Activated naive CD4-positive, alpha-beta T cell treated with anti-CD3 and anti-CD28 coated beads, Interleukin-2, amount 50 U/mL, for 16 hours (primary cell): ENCODE data around the gene FFAR3.

ENCODE experiments used
- DNase-seq: peaks from one replicate; pipeline ENCODE4 v3.0.0-alpha.2; 2020

Gene FFAR3

GRCh38 chr19:35331551-35332214 lies 26.6 kb upstream of the FFAR3 start:
- DNase-seq = no peak

GRCh38 chr19:35332817-35333216 lies 25.4 kb upstream of the FFAR3 start:
- DNase-seq = no peak

- DNase-seq = no peak
Measured at GRCh38 chr19:35334144-35334753, 24.0 kb upstream of the FFAR3 start.

DNA sequence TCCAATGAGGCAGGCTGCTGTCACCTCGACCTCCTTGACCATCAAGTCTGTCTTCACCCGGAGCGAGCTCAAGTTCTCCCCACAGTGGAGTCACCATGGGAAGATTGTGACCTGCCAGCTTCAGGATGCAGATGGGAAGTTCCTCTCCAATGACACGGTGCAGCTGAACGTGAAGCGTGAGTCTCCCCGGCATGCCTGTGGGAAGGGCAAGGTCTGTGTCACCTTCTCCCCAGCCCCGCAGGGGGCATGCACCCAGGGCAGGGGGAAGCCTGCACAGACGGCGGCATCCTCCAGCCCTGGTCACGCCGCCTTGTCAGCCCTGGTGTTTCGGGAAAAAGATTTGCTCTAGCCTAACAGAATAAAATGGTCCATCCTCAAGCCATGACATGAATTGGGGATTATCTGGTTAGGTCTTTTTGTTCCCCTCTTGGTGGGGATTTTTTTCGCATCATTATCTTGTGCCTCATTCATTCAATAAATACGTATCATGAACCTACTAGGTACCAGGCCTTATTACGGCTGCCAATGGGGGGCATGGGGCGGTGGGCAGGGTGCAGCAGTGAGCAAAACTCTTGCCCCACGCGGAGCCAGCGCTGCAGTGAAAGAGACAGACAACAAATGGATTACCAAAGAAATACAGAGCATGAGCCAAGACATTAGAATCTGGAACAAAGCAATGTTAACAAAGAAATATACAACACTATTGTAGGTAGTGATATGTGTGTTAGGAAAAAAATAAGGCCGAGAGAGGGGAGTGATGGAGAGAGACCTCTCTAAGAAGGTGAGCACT lies 21.9 kb upstream of the FFAR3 start:
- no peak for DNase-seq

GRCh38 chr19:35337097-35337983 lies 20.9 kb upstream of the FFAR3 start:
- DNase-seq = no peak

GRCh38 chr19:35337984-35338296 lies 20.3 kb upstream of the FFAR3 start:
- DNase-seq = no peak

GRCh38 chr19:35340431-35340830 lies 17.8 kb upstream of the FFAR3 start:
- no peak for DNase-seq

DNA sequence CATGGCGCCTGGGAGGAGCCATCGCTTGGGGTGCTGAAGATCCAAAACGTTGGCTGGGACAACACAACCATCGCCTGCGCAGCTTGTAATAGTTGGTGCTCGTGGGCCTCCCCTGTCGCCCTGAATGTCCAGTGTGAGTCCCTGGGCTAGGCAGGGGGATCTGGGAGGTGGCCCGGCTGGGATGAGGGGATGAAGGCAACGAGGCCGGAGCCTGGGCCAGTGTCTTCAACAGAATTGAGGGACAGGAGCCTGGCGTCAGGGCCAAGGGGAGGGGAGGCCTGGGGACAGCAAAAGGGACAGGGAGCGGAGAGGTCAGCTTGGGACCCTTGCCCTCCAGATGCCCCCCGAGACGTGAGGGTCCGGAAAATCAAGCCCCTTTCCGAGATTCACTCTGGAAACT lies 17.3 kb upstream of the FFAR3 start:
- DNase-seq = no peak

- DNase-seq = no peak
Measured at GRCh38 chr19:35341565-35342225, 16.6 kb upstream of the FFAR3 start.

DNA sequence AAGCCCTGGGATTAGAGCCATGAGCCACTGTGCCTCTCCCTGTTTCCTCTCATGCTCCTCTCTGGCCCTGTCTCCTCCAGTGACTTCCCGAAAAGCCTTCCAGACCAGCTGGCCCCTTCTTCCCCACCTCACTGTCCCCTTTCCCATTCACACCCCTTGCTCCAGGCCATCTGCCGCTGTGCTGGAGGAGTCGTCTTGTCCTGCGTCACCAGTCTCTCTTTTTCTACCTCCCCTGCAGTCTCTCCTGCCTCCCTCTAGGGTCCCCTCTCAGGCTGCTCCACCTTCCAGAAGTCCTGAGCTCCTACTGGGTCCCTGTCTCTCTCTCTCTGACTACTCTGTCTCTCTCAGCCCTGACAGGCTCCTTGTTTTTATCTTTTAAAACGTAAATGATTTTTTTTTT lies 15.8 kb upstream of the FFAR3 start:
- DNase-seq = no peak

DNA sequence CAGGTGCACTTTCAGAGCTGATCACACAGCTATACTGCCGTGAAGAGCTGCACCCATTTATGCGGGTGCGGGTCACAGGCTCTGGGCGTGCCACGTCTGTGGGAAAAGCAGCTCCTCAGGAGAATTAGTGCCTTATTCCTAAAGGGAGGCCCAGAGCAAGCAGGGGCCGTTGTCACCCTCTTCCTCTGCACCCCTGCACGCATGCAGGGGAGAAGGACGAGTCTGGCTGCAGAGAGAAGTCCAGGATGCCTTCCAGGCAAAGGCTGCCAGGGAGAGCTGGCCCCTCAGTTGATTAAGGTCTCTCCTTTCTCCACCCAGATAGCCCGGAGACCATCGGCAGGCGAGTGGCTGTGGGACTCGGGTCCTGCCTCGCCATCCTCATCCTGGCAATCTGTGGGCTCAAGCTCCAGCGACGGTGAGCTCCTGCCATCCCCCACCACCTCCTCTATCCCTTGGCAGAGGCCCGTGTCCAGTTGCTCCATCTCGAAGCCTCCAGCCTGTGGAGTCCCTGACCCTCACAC lies 13.7 kb upstream of the FFAR3 start:
- DNase-seq = no peak

DNA sequence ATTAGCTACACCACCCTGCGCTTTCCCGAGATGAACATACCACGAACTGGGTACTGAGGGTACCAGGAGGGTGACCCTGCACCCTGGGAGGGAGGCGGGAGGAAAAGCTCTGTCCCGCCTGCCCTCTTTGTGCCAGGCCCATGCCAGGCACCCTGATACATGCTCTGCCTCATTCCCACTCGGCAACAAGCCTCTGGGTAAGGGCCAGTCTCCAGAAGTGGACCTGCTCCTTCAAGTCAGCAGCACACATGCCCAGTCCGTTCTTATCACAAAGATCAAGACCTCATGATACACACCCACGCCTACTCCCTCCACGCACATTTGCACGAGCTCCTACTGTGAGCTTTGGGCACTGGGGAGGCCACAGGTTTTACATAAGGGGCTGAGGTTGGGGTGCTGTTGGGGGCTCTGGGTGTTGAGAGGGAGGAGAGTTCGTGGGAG lies 12.6 kb upstream of the FFAR3 start:
- no peak for DNase-seq

GRCh38 chr19:35346193-35347052 lies 11.8 kb upstream of the FFAR3 start:
- peak; percentile 67 for DNase-seq

- DNase-seq = peak; percentile 33
Measured at GRCh38 chr19:35347171-35347929, 10.9 kb upstream of the FFAR3 start, which contains the start of gene FFAR1. FFAR1 (plus strand) TSS chr19:35347902; CDS start chr19:35351552, 3,650 bp downstream.

DNA sequence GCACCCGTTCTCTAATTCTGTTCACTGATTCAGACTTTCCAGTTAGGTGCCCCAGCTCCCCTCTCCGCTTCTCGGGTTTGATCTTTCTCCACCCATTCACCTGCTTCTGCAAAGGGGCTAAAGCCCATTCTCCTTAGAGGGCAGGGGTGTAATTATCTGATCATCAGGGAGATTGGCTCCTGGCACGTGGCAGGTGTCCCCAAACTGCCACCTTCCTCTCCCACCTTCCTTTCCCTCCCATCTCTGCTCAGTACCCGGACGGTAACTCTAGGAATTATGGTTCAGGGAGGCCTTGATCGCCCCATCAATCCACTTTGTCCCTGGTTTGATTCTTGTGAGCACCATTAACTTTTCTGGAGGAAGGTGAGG lies 10.3 kb upstream of the FFAR3 start:
- DNase-seq = no peak

DNA sequence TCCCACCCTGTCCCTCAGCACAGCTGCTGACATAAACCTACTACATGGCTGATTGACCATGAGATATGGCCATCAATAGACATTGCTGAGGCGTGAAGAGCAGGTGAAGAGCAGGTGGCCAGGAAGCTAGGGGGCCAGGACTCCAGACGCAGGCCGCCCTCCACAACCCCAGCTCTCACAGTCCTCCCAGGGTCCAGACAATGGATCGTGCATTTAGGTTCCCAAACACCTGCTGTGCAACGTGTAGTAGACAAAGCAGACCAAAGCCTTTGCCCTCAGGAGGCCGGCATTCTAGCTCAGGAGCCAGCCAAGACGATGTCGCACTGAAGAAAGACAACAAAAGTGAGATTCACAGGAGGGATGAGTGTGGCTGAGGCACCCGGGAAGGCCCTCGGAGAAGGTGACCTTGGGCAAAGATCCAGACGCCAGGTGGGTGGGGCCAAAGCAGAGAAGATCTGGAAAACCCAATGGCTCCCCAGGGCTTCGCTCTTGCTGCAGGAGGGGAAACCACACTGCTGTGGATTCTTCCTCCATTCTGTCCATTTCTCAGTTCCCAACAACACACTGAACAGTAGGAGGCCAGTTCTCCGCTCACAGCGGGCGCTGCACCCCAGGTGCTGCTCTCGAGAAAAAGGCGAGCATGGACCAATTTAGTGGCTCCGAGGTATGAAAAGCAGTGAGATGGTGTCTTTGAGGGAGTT lies 9.2 kb upstream of the FFAR3 start:
- no peak for DNase-seq

- DNase-seq = no peak
Measured at GRCh38 chr19:35349614-35350521, 8.4 kb upstream of the FFAR3 start.

DNA sequence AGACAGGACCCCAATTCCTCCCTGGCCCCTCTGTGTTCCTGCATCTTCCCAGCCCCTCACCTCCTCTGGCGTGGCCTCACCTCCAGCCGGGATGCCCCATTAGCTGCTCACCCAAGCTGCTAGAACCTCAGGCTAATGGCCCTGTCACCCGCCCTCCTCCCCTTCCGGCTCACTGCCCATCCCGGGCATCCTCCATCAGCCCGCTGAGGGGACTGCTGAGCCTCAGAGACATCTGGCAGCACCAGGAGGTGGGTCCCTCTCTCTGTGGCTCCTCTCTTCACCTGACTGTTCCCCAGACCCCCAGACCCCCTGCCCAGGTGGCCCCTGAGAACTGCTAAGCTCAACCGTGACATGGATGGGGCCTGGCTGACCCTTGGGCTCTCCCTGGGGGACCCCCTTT lies 7.7 kb upstream of the FFAR3 start:
- DNase-seq = no peak
